NOMO-1 treated with DMSO at 0.1 percent for 48 hours (cell line): ENCODE results near the gene COL4A5.
"Not testable (repeated sequence)": the region's sequence is repeated elsewhere in the genome, so short reads cannot be mapped to it uniquely, and the experiment has no call there.

Source experiments
- DNase-seq: peaks from one replicate; lab custom pipeline; 2025; ENCODE audit not compliant: unreplicated experiment; lab: John Stamatoyannopoulos, UW

The COL4A5 gene

GRCh38 chrX:108453841-108454240 is 14.2 kb downstream of the COL4A5 start:
- DNase-seq: no peak

GRCh38 chrX:108456971-108457477 is 17.4 kb downstream of the COL4A5 start:
- DNase-seq: no peak

GRCh38 chrX:108464604-108465003 is 25.0 kb downstream of the COL4A5 start:
- DNase-seq: no peak

GRCh38 chrX:108468486-108468885 is 28.8 kb downstream of the COL4A5 start:
- DNase-seq: no peak

- DNase-seq: no peak
These were observed 34.3 kb downstream of the COL4A5 start for GRCh38 chrX:108473979-108474378.

- DNase-seq: not testable (repeated sequence)
These were observed 41.9 kb downstream of the COL4A5 start for GRCh38 chrX:108481528-108481927.

- DNase-seq: no peak
These were observed 44.6 kb downstream of the COL4A5 start for GRCh38 chrX:108484251-108484650.

- DNase-seq: no peak
These were observed 46.3 kb downstream of the COL4A5 start for GRCh38 chrX:108485960-108486359.

GRCh38 chrX:108494406-108495090 is 54.9 kb downstream of the COL4A5 start:
- DNase-seq: no peak

GRCh38 chrX:108511721-108512120 is 72.1 kb downstream of the COL4A5 start:
- DNase-seq: no peak

- DNase-seq: no peak
These were observed 76.5 kb downstream of the COL4A5 start for GRCh38 chrX:108516184-108516583.

GRCh38 chrX:108527724-108528123 is 88.1 kb downstream of the COL4A5 start:
- no peak for DNase-seq

- peak; percentile 3 for DNase-seq
These were observed 97.4 kb downstream of the COL4A5 start for GRCh38 chrX:108537005-108537404.

- no peak for DNase-seq
These were observed 101.6 kb downstream of the COL4A5 start for GRCh38 chrX:108541286-108541685.

- DNase-seq: no peak
These were observed 117.9 kb downstream of the COL4A5 start for GRCh38 chrX:108557580-108557979.

GRCh38 chrX:108558217-108558616 is 118.6 kb downstream of the COL4A5 start:
- DNase-seq: no peak

GRCh38 chrX:108573136-108573535 is 133.5 kb downstream of the COL4A5 start:
- DNase-seq: no peak

- no peak for DNase-seq
These were observed 142.5 kb downstream of the COL4A5 start for GRCh38 chrX:108582151-108582550.

GRCh38 chrX:108584617-108585211 is 145.1 kb downstream of the COL4A5 start:
- no peak for DNase-seq

GRCh38 chrX:108590496-108590895 is 150.9 kb downstream of the COL4A5 start:
- DNase-seq: no peak

- DNase-seq: no peak
These were observed 161.6 kb downstream of the COL4A5 start for GRCh38 chrX:108601276-108601675.

GRCh38 chrX:108610141-108610540 is 170.5 kb downstream of the COL4A5 start:
- no peak for DNase-seq

- no peak for DNase-seq
These were observed 175.0 kb downstream of the COL4A5 start for GRCh38 chrX:108614616-108615015.
